ENCODE results near the gene TDRD6.
"Not testable (repeated sequence)": the region's sequence is repeated elsewhere in the genome, so short reads cannot be mapped to it uniquely, and the experiment has no call there.

The TDRD6 gene

DNA sequence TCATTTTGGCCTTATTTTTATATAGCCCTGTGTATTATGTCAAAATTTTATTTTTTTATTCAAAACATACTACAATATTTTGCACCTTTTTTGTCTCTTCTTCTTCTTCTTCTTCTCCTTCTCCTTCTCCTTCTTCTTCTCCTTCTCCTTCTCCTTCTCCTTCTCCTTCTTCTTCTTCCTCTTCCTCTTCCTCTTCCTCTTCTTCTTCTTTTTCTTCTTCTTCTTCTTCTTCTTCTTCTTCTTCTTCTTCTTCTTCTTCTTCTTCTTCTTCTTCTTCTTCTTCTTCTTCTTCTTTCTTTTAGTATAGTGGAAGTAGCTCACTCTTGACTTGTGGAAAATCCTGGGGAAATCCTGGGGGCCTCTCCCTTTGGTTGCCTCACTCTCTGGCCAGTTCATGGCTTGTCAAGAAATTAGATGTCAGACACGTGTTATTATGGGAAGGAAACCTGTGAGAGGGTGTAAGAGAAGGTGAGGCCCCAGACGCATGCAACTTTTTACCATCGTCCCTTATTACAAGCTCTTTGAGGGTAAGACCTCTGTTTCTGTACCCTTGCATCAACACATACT, 56.6 kb downstream of the TDRD6 start:
- not testable (repeated sequence) for DNase-seq

DNA sequence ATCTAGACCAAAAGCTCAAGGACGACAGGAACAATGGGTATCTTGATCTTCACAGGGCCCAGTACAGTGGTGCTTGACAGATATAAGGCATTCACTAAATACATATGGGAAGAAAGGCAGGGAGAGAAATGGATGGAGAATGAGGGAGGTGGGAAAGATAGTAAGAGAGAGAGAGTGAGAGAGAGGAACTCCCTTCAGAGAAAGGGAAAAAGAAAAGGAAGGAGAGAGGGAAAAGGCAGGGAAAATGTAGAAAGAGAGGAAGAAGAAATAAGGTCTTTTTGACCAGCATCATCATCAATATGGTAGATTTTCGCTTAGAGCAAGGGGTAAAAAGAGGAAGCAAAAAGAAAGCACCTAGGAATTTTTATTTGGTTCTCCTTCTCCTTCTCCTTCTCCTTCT, 58.3 kb downstream of the TDRD6 start:
- no peak for DNase-seq

DNA sequence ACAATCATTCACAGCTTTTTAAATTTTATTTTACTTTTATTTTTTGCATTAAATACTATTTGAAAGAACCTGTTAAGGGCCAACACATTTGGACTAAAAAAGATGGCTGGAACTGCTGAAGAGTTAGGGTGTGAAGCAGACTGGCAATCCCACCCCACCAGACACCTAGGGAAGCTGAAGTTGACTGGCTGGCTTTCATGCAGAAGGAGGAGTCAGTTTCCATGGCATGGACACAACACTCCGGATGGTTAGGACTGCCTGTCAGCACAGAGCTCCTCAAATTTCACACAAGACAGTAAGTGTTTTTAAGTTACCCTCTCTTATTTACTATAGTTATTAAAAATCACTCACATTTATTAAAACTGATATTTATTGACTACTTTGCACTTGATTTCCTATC, 59.0 kb downstream of the TDRD6 start, which contains the start of gene ANKRD66:
Gene ANKRD66, plus strand, starts transcription at position 238 of the 400 bp plus-strand sequence. CDS start 5,016 bp downstream, outside the sequence.
- no peak for DNase-seq

DNA sequence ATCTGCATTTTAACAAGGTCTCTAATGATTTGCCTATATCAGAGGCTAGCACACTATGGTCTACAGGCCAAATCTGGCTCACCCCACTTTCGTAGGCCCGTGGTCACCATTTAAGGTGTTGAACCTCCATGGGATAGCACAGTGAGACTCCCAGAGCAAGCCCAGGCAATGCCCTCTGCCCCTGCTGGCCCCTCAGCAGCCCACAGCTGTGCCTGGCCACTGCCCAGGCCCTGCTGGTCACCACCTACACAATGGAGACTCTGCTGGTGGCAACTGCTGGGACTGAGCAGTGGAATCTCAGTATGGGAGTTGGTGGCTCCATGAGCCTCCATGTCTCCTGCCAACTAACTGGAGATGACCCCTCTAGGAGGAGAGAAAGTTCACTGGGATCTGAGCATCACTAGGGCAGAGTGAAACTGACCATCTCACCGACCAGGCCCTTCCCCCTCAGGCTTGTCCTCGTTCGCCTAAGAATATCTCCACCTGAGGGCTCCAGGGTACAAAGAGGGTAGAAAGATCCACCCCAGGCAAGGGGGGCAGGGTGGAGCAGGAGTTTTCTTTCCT, 61.3 kb downstream of the TDRD6 start:
- DNase-seq, result no peak

DNA sequence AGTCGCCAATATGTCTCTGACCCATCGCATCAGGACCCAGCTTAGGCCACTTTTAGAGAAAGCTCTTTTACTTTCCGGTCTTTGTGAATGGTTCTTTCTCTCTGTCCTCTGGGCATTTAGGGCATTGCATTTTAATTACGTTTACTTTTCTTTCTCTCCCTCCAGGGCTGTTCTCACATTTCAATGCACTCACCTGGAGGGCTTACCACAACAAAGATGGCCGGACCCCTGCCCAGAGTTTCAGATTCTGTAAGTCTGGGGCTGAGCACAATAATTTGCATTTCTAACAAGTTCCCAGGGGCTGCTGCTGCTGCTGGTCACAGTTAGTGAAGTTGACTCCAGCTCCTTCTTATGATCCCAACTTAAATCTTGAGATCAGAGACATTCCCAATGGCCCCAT, 62.0 kb downstream of the TDRD6 start:
- no peak for DNase-seq

DNA sequence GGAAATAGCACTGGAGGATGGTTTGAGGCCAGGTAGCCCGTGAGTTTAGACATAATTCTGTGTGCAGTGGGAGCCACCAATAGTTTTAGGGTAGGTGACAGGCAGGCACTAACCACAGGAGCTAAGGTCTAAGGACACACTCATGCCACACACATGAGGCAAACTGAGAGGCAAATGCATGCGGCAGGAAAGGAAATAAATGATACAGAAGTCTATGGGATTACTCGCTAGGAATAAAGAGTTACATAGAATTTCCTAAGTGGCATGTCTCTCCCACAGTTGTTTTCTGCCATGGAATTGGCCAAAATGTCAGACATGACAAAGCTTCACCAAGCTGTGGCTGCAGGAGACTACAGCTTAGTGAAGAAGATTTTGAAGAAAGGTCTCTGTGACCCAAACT, 64.0 kb downstream of the TDRD6 start:
- no peak for DNase-seq

All from suppressor macrophage (primary cell).